CD14-positive monocyte (primary cell): ENCODE measurements around the gene CHID1. TPM values are rescaled to one million over a fixed set of nuclear protein-coding genes. Genes with fewer than 3 reads are reported as not detected.

ENCODE experiments used
- DNase-seq, 3 donors: peaks; one replicate each; pipeline ENCODE4 v3.0.0-alpha.2; 2011 to 2022
- H2AFZ ChIP-seq: 2 replicates; pipeline ENCODE4 v1.6.0; 2012; ENCODE audit warnings: mild to moderate bottlenecking, low read depth, low read length, inconsistent platforms; ENCODE audit not compliant: insufficient read depth, poor library complexity, severe bottlenecking
- H3K27ac ChIP-seq, 2 donors: 1 replicate in 1 of 2; 2 replicates in 1 of 2; pipeline ENCODE4 v1.5.1; 2012 to 2013; ENCODE audit warnings: low read length in 2 of 2, control low read depth in 1 of 2, inconsistent platforms in 1 of 2, low read depth in 1 of 2, mild to moderate bottlenecking in 1 of 2
- H3K27me3 ChIP-seq, 2 donors: one replicate each; pipeline versions ENCODE4 v1.6.0 to v1.6.1; 2011 to 2013; ENCODE audit warnings: low read length in 2 of 2; ENCODE audit not compliant: control insufficient read depth in 2 of 2, insufficient read depth in 2 of 2
- H3K36me3 ChIP-seq, 2 donors: replicated peaks in 1 of 2; 1 replicate in 1 of 2; 2 replicates in 1 of 2; pipeline versions ENCODE4 v1.5.1 to v1.6.1; 2012 to 2013; ENCODE audit warnings: low read length in 2 of 2, control low read depth in 1 of 2, inconsistent platforms in 1 of 2, mild to moderate bottlenecking in 1 of 2; ENCODE audit not compliant: insufficient read depth in 2 of 2, control insufficient read depth in 1 of 2
- H3K4me1 ChIP-seq, 2 donors: 1 replicate in 1 of 2; 2 replicates in 1 of 2; pipeline versions ENCODE4 v1.5.1 to v1.6.1; 2012 to 2013; ENCODE audit warnings: low read length in 2 of 2, control low read depth in 1 of 2, inconsistent platforms in 1 of 2, mild to moderate bottlenecking in 1 of 2, moderate library complexity in 1 of 2; ENCODE audit not compliant: insufficient read depth in 2 of 2, control insufficient read depth in 1 of 2
- H3K4me2 ChIP-seq: replicated peaks from 2 replicates; pipeline ENCODE3; 2012; ENCODE audit warnings: low read length, moderate library complexity, mild to moderate bottlenecking; ENCODE audit not compliant: poor library complexity, severe bottlenecking; ENCODE audit errors: extremely low read depth
- H3K4me3 ChIP-seq, 3 experiments: fragments of 200-600 bp in 1 of 3; sonication (generic) in 1 of 3; replicated peaks in 1 of 3; 1 replicate in 2 of 3; 2 replicates in 1 of 3; pipeline ENCODE4 v1.5.1; 2011 to 2013; ENCODE audit warnings: low read length in 3 of 3, mild to moderate bottlenecking in 3 of 3, control low read depth in 2 of 3, low read depth in 2 of 3, inconsistent platforms in 1 of 3, moderate library complexity in 1 of 3
- H3K79me2 ChIP-seq: 2 replicates; pipeline ENCODE4 v1.6.0; 2012; ENCODE audit warnings: mild to moderate bottlenecking, control low read depth, inconsistent platforms, low read length, moderate library complexity; ENCODE audit not compliant: insufficient read depth
- H3K9ac ChIP-seq: 2 replicates; pipeline ENCODE4 v1.6.0; 2017; ENCODE audit warnings: low read length, mild to moderate bottlenecking; ENCODE audit not compliant: insufficient read depth, poor library complexity, severe bottlenecking
- H3K9me3 ChIP-seq, 2 donors: replicated peaks in 1 of 2; 1 replicate in 1 of 2; 2 replicates in 1 of 2; pipeline versions ENCODE4 v1.5.1 to v1.6.1; 2012 to 2013; ENCODE audit warnings: low read length in 2 of 2, control low read depth in 1 of 2; ENCODE audit not compliant: control insufficient read depth in 1 of 2, insufficient read depth in 1 of 2
- H4K20me1 ChIP-seq: 2 replicates; pipeline ENCODE4 v1.6.0; 2012; ENCODE audit warnings: mild to moderate bottlenecking, low read length, control low read depth, moderate library complexity; ENCODE audit not compliant: insufficient read depth
- H3K27ac Mint-ChIP-seq, 7 donors: one replicate each; pipeline ENCODE4 v1.8.0; 2020; ENCODE audit warnings: mild to moderate bottlenecking in 7 of 7, mixed read lengths in 7 of 7, moderate library complexity in 6 of 7, inconsistent platforms in 2 of 7
- H3K27me3 Mint-ChIP-seq, 3 donors: one replicate each; pipeline ENCODE4 v1.8.0; 2021 to 2022; ENCODE audit warnings: low read depth in 3 of 3, mild to moderate bottlenecking in 3 of 3, mixed read lengths in 3 of 3, moderate library complexity in 3 of 3, inconsistent platforms in 1 of 3
- H3K36me3 Mint-ChIP-seq, 2 donors: one replicate each; pipeline ENCODE4 v1.8.0; 2020; ENCODE audit warnings: mixed read lengths in 2 of 2, inconsistent platforms in 1 of 2, mild to moderate bottlenecking in 1 of 2
- H3K4me1 Mint-ChIP-seq: one replicate; pipeline ENCODE4 v1.8.0; 2020; ENCODE audit warnings: mild to moderate bottlenecking, mixed read lengths
- H3K4me3 Mint-ChIP-seq, 2 donors: one replicate each; pipeline ENCODE4 v1.8.0; 2020; ENCODE audit warnings: mild to moderate bottlenecking in 2 of 2, mixed read lengths in 2 of 2, moderate library complexity in 1 of 2
- H3K9me3 Mint-ChIP-seq, 7 donors: one replicate each; pipeline ENCODE4 v1.8.0; 2020 to 2022; ENCODE audit warnings: mixed read lengths in 7 of 7, mild to moderate bottlenecking in 6 of 7, moderate library complexity in 6 of 7, inconsistent platforms in 2 of 7
- CTCF ChIP-seq: fragments of 200-600 bp; IDR thresholded peaks from one replicate; pipeline ENCODE4 v1.8.0; 2022; ENCODE audit warnings: antibody characterized with exemption, mild to moderate bottlenecking
- WGBS: methylation state at CpG from one replicate; pipeline ENCODE4 v1.1.5; 2013; ENCODE audit warnings: missing lambda C conversion rate; ENCODE audit not compliant: insufficient coverage; 5-methylcytosine and 5-hydroxymethylcytosine counted together
- intact Hi-C, 2 donors: fragments of 100-400 bp; cut with micrococcal nuclease; formaldehyde crosslinking; loops; one replicate each; pipeline versions ENCODE4 v1.15.0 to v1.15.1; 2023
- polyA plus RNA-seq, 3 donors: library from polyadenylated mRNA; depleted of rRNA in 1 of 3; unstranded in 2 of 3; stranded (reverse) in 1 of 3; fragments of 300-500 nt in 2 of 3; fragments of >200 nt in 1 of 3; fragmentation: Illumina TruSeq in 2 of 3; gene quantifications; 1 replicate in 2 of 3; 2 replicates in 1 of 3; pipeline ENCODE4 v1.2.3, GENCODE V29; 2012 to 2021

Gene CHID1
- polyA plus RNA-seq, 3 donors: 23.2 to 45.4 (median 45.0) TPM

GRCh38 chr11:826836-827145 lies 83.8 kb downstream of the CHID1 start:
- H3K4me3 ChIP-seq: peak overlapping the region; percentile 21 to 73 (median 27)

GRCh38 chr11:826227-826621 lies 84.4 kb downstream of the CHID1 start:
- peaks cover 32 to 40% of the 10 kb centered on the region in 2 donors for H3K36me3 Mint-ChIP-seq
- H3K4me2 ChIP-seq: no peak overlapping the region
- H3K4me1 ChIP-seq: peaks cover 75 to 84% of the 10 kb centered on the region in 2 donors
- peaks cover 41 to 46% (median 45%) of the 10 kb centered on the region in 3 donors for H3K27me3 Mint-ChIP-seq
- intact Hi-C loops: no loop called here
- DNase-seq: no peak
- H3K9me3 Mint-ChIP-seq: peaks cover 0 to 9% (median 1%) of the 10 kb centered on the region in 7 donors
- no peak for TF ChIP-seq CTCF
- peaks cover 32% of the 10 kb centered on the region for H3K79me2 ChIP-seq
- H3K36me3 ChIP-seq: peaks cover 21 to 32% of the 10 kb centered on the region in 2 donors
- H3K4me3 ChIP-seq: peak overlapping the region in 1 of 3 experiments; percentile 73
- no peaks in the 10 kb centered on the region for H3K9me3 ChIP-seq
- no peak overlapping the region for H2AFZ ChIP-seq
- peaks cover 7 to 42% of the 10 kb centered on the region in 2 donors for H3K27me3 ChIP-seq
- peaks cover 64% of the 10 kb centered on the region for H3K4me1 Mint-ChIP-seq
- H3K27ac Mint-ChIP-seq: peak overlapping the region in 1 of 7 donors; percentile 30
- peak overlapping the region; percentile 69 to 73 for H3K4me3 Mint-ChIP-seq
- H3K27ac ChIP-seq: no peak overlapping the region
- peaks cover 58% of the 10 kb centered on the region for H4K20me1 ChIP-seq
- WGBS: 76% methylated on average over 4 of the region's 9 CpGs
- no peak overlapping the region for H3K9ac ChIP-seq

More at GRCh38 chr11:826836-827145, 83.8 kb downstream of the CHID1 start:
- peak overlapping the region; percentile 60 for H3K9ac ChIP-seq
- WGBS: 0% methylated on average over 19 of the region's 22 CpGs
- peaks cover 21 to 32% of the 10 kb centered on the region in 2 donors for H3K36me3 ChIP-seq
- H3K9me3 ChIP-seq: no peaks in the 10 kb centered on the region
- intact Hi-C loops: no loop called here
- H4K20me1 ChIP-seq: peaks cover 58% of the 10 kb centered on the region
- H3K9me3 Mint-ChIP-seq: peaks cover 0 to 14% (median 1%) of the 10 kb centered on the region in 7 donors
- H2AFZ ChIP-seq: peak overlapping the region; percentile 63
- peaks cover 10 to 48% of the 10 kb centered on the region in 2 donors for H3K27me3 ChIP-seq
- H3K27ac Mint-ChIP-seq: peak overlapping the region in 1 of 7 donors; percentile 30
- no peak overlapping the region for H3K27ac ChIP-seq
- peak overlapping the region; percentile 69 to 73 for H3K4me3 Mint-ChIP-seq
- H3K4me2 ChIP-seq: peak overlapping the region; percentile 84
- H3K79me2 ChIP-seq: peaks cover 26% of the 10 kb centered on the region
- H3K4me1 Mint-ChIP-seq: peaks cover 64% of the 10 kb centered on the region
- DNase-seq: no peak
- peaks cover 33 to 38% of the 10 kb centered on the region in 2 donors for H3K36me3 Mint-ChIP-seq
- H3K4me1 ChIP-seq: peaks cover 74 to 84% of the 10 kb centered on the region in 2 donors
- peaks cover 46 to 51% (median 51%) of the 10 kb centered on the region in 3 donors for H3K27me3 Mint-ChIP-seq
- no peak for TF ChIP-seq CTCF
